ENCODE measurements around the gene ABCA2. TPM values are rescaled to one million over a fixed set of nuclear protein-coding genes. Genes with fewer than 3 reads are reported as not detected.

The ABCA2 gene
- total RNA-seq, 1 donor from 2014 or later, result 16.2 TPM

DNA sequence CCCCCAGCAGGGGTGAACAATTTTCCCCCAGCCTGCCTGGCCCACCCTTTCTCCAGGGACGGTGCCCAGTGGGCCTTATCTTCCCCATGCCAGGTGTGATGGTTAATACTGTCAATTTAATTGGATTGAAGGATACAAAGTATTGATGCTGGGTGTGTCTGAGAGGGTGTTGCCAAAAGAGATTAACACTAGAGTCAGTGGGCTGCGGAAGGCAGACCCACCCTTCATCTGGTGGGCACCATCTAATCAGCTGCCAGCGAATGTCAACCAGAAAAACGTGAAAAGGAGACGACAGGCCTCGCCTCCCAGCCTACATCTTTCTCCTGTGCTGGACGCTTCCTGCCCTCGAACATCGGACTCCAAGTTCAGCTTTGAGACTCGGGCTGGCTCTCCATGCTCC lies 9.4 kb upstream of the ABCA2 start:
- Histone ChIP-seq H3K4me2 (ENCODE audit: low read length) (no peak overlapping the region), H3K27me3 (ENCODE audit: insufficient read depth, low read length) (no peaks in the 10 kb centered on the region), H4K20me1 (ENCODE audit: insufficient read depth, low read length) (peaks cover 5% of the 10 kb centered on the region), H3K9ac (ENCODE audit: low read length) (no peak overlapping the region), H3K4me3 (ENCODE audit: insufficient read depth, low read depth, low read length) (no peak overlapping the region), H3K36me3 (ENCODE audit: insufficient read depth, low read length) (no peaks in the 10 kb centered on the region), H3K79me2 (ENCODE audit: insufficient read depth, low read length) (no peaks in the 10 kb centered on the region), H3K9me3 (ENCODE audit: insufficient read depth, low read depth, low read length) (no peaks in the 10 kb centered on the region), H2AFZ (ENCODE audit: low read depth, low read length) (no peak overlapping the region), H3K27ac (ENCODE audit: low read depth, low read length) (no peak overlapping the region), H3K4me1 (ENCODE audit: insufficient read depth, low read length) (no peaks in the 10 kb centered on the region)
- Mint-ChIP-seq H3K27ac (ENCODE audit: unreplicated experiment) (no peak overlapping the region), H3K4me3 (ENCODE audit: unreplicated experiment) (no peak overlapping the region), H3K9me3 (ENCODE audit: unreplicated experiment) (no peaks in the 10 kb centered on the region), H3K4me1 (ENCODE audit: low read depth, unreplicated experiment) (no peaks in the 10 kb centered on the region), H3K36me3 (ENCODE audit: low read depth, unreplicated experiment) (peaks cover 6% of the 10 kb centered on the region), H3K27me3 (ENCODE audit: low read depth, unreplicated experiment) (peaks cover 1% of the 10 kb centered on the region)
- FAIRE-seq, result no peak
- no peak for DNase-seq (ENCODE audit: low read depth)
- TF ChIP-seq EZH2 (IDR thresholded peaks at IDR 0.05; ENCODE audit: insufficient read depth, low read length) (no peak), CTCF (IDR thresholded peaks at IDR 0.05; ENCODE audit: insufficient read depth, low read depth, low read length) (no peak)

DNA sequence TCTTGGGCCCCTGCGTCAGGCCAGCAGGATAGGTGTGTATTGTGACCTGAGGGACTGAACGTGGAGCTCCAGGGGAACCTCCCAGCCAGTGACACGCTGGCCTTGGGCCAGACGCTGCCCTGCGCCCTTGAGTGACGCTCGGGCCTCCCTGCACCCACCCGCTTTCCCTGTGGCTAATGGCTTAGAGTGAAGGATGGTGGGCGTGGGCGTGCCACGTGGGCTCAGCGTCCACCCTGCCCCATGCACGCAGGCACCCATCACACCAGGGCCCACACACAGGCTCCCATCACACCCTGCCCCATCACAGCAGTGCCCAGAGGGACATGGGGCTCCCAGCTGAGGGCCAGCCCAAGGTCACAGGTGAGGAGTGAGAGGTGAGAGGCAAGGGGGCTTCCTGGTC lies 9.0 kb upstream of the ABCA2 start:
- H3K27me3 ChIP-seq (ENCODE audit: insufficient read depth, low read length), result no peaks in the 10 kb centered on the region
- H3K4me2 ChIP-seq (ENCODE audit: low read length), result no peak overlapping the region
- no peak overlapping the region for H3K9ac ChIP-seq (ENCODE audit: low read length)
- H3K27ac ChIP-seq (ENCODE audit: low read depth, low read length), result no peak overlapping the region
- Mint-ChIP-seq H3K27me3 (ENCODE audit: low read depth, unreplicated experiment) (peaks cover 3% of the 10 kb centered on the region), H3K4me3 (ENCODE audit: unreplicated experiment) (no peak overlapping the region), H3K4me1 (ENCODE audit: low read depth, unreplicated experiment) (no peaks in the 10 kb centered on the region), H3K9me3 (ENCODE audit: unreplicated experiment) (no peaks in the 10 kb centered on the region), H3K36me3 (ENCODE audit: low read depth, unreplicated experiment) (peaks cover 6% of the 10 kb centered on the region), H3K27ac (ENCODE audit: unreplicated experiment) (no peak overlapping the region)
- FAIRE-seq, result no peak
- no peak for TF ChIP-seq CTCF (IDR thresholded peaks at IDR 0.05; ENCODE audit: insufficient read depth, low read depth, low read length)
- TF ChIP-seq EZH2 (IDR thresholded peaks at IDR 0.05; ENCODE audit: insufficient read depth, low read length), result no peak
- no peak overlapping the region for H2AFZ ChIP-seq (ENCODE audit: low read depth, low read length)
- H3K79me2 ChIP-seq (ENCODE audit: insufficient read depth, low read length), result no peaks in the 10 kb centered on the region
- no peak for DNase-seq (ENCODE audit: low read depth)
- H3K4me1 ChIP-seq (ENCODE audit: insufficient read depth, low read length), result no peaks in the 10 kb centered on the region
- no peak overlapping the region for H3K4me3 ChIP-seq (ENCODE audit: insufficient read depth, low read depth, low read length)
- H3K9me3 ChIP-seq (ENCODE audit: insufficient read depth, low read depth, low read length), result no peaks in the 10 kb centered on the region
- H4K20me1 ChIP-seq (ENCODE audit: insufficient read depth, low read length), result peaks cover 5% of the 10 kb centered on the region
- H3K36me3 ChIP-seq (ENCODE audit: insufficient read depth, low read length), result no peaks in the 10 kb centered on the region

DNA sequence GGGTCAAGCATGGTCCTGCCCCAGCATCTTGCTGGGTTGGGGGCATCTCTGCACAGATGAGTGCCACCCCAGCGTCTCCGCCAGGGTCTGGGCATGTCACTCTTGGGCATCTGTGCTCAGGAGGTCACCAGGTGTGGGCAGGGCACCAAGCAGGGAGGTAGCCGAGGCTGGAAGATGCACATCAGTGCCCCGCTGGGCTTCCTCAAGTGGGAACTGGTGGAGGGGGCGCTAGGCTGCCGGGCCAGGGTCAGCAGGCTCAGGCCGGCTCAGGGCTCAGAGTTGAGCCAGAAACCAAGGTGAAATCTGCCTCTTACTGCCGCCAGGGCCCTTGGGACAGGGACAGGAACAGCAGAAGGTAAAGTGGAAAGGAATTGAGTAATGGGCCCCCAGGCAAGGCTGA lies 7.9 kb upstream of the ABCA2 start:
- no peaks in the 10 kb centered on the region for H3K4me1 ChIP-seq (ENCODE audit: insufficient read depth, low read length)
- H3K9me3 ChIP-seq (ENCODE audit: insufficient read depth, low read depth, low read length), result no peaks in the 10 kb centered on the region
- no peak overlapping the region for H2AFZ ChIP-seq (ENCODE audit: low read depth, low read length)
- H3K9ac ChIP-seq (ENCODE audit: low read length), result no peak overlapping the region
- H3K4me3 ChIP-seq (ENCODE audit: insufficient read depth, low read depth, low read length), result no peak overlapping the region
- Mint-ChIP-seq H3K36me3 (ENCODE audit: low read depth, unreplicated experiment) (peaks cover 6% of the 10 kb centered on the region), H3K27ac (ENCODE audit: unreplicated experiment) (no peak overlapping the region), H3K27me3 (ENCODE audit: low read depth, unreplicated experiment) (peaks cover 3% of the 10 kb centered on the region), H3K4me1 (ENCODE audit: low read depth, unreplicated experiment) (no peaks in the 10 kb centered on the region), H3K9me3 (ENCODE audit: unreplicated experiment) (no peaks in the 10 kb centered on the region), H3K4me3 (ENCODE audit: unreplicated experiment) (no peak overlapping the region)
- no peak for FAIRE-seq
- no peak for DNase-seq (ENCODE audit: low read depth)
- no peaks in the 10 kb centered on the region for H4K20me1 ChIP-seq (ENCODE audit: insufficient read depth, low read length)
- H3K27ac ChIP-seq (ENCODE audit: low read depth, low read length), result no peak overlapping the region
- no peaks in the 10 kb centered on the region for H3K79me2 ChIP-seq (ENCODE audit: insufficient read depth, low read length)
- H3K27me3 ChIP-seq (ENCODE audit: insufficient read depth, low read length), result no peaks in the 10 kb centered on the region
- no peaks in the 10 kb centered on the region for H3K36me3 ChIP-seq (ENCODE audit: insufficient read depth, low read length)
- no peak overlapping the region for H3K4me2 ChIP-seq (ENCODE audit: low read length)
- TF ChIP-seq EZH2 (IDR thresholded peaks at IDR 0.05; ENCODE audit: insufficient read depth, low read length) (no peak), CTCF (IDR thresholded peaks at IDR 0.05; ENCODE audit: insufficient read depth, low read depth, low read length) (no peak)
